ENCODE measurements around the gene GALNT10. TPM values are rescaled to one million over a fixed set of nuclear protein-coding genes. Genes with fewer than 3 reads are reported as not detected.

Gene GALNT10
- polyA plus RNA-seq, 1 of the 3 experiments (the other 2 are of a cell fraction), result 56.3 TPM

DNA sequence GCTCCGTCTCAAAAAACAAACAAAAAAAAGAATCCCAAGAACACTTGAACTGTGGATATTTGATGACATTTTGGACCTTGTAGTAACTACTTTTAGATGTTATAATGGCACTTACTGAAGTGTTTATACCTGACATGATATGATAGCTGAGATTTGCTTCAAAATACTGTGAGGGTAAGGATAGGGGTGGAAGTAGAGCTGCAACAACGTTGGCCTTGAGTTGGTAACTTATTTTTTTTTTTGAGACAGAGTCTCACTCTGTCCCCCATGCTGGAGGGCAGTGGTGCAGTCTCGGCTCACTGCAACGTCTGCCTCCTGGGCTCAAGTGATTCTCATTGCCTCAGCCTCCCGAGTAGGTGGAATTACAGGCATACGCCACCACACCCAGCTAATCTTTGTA is 224.6 kb downstream of the GALNT10 start (continued):
- TF ChIP-seq TCF12 (IDR thresholded peaks at IDR 0.05) (no peak), ELF1 (IDR thresholded peaks at IDR 0.05) (no peak), RCOR1 (IDR thresholded peaks at IDR 0.05; ENCODE audit: low read length) (no peak)

DNA sequence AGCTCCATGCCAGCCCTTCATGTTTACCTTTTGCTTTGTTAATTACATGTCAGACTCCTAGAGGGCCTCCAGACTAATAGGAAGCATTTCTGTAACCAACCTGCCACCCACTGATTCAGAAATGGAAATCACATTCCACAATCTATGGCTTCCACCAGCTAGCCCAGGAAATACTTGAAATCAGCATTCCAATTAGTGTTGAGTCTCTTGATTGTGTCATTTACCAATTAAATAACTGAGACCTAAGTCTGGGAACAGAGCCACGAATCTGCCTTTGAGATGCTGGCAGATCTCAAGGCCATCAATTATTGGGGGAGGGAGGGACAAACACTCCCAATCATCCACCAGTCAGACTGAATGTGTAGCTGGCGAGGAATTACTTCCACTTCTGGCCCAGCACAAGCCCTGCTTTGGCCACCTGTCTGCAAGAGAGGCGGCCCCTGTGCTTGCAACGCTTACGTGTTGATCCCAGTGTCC is 227.8 kb downstream of the GALNT10 start:
- Histone ChIP-seq H3K27me3 (ENCODE audit: insufficient read depth) (no peaks in the 10 kb centered on the region), H4K20me1 (ENCODE audit: insufficient read depth) (no peaks in the 10 kb centered on the region), H3K4me3 (ENCODE audit: low read depth in 2 of 2, low read length in 1 of 2) (no peak overlapping the region), H3K9me2 (no peaks in the 10 kb centered on the region), H3K79me2 (ENCODE audit: insufficient read depth) (no peaks in the 10 kb centered on the region), H3K36me3 (replicated peaks in 1 of 2; ENCODE audit: control insufficient read depth in 1 of 2, insufficient read depth in 2 of 2, low read length in 1 of 2) (peaks cover 30 to 46% of the 10 kb centered on the region in 2 experiments), H2AFZ (ENCODE audit: low read depth) (no peak overlapping the region), H3F3A (replicated peaks; ENCODE audit: insufficient read depth) (peaks cover 6% of the 10 kb centered on the region), H3K9me3 (no peaks in the 10 kb centered on the region; the same call in 1 of the 2 replicates), H3K4me2 (no peak overlapping the region), H3K9ac (no peak overlapping the region), H3K4me1 (ENCODE audit: control insufficient read depth in 1 of 2, insufficient read depth in 2 of 2, low read depth in 1 of 2, low read length in 1 of 2) (peaks cover 0 to 8% of the 10 kb centered on the region in 2 experiments; a peak in 2 of 4 replicates), H3K27ac (ENCODE audit: low read depth in 2 of 2, low read length in 1 of 2) (no peak overlapping the region)
- ChIA-PET CTCF (interaction anchor here (2.9 kb wide), 1 partner anchor 13 kb away, joined by 15 read pairs; no protein-coding TSS in a partner anchor), POLR2A (no interaction called here)
- WGBS (ENCODE audit: low lambda C conversion rate), result 83% methylated on average over 4 of the region's 5 CpGs
- TF ChIP-seq TEAD4 (IDR thresholded peaks at IDR 0.05; ENCODE audit: borderline replicate concordance, insufficient read depth), result no peak
- no peak for TF ChIP-seq POLR2AphosphoS5 (IDR thresholded peaks at IDR 0.05; ENCODE audit: low read depth, low read length)
- TF ChIP-seq, protein P1, sequence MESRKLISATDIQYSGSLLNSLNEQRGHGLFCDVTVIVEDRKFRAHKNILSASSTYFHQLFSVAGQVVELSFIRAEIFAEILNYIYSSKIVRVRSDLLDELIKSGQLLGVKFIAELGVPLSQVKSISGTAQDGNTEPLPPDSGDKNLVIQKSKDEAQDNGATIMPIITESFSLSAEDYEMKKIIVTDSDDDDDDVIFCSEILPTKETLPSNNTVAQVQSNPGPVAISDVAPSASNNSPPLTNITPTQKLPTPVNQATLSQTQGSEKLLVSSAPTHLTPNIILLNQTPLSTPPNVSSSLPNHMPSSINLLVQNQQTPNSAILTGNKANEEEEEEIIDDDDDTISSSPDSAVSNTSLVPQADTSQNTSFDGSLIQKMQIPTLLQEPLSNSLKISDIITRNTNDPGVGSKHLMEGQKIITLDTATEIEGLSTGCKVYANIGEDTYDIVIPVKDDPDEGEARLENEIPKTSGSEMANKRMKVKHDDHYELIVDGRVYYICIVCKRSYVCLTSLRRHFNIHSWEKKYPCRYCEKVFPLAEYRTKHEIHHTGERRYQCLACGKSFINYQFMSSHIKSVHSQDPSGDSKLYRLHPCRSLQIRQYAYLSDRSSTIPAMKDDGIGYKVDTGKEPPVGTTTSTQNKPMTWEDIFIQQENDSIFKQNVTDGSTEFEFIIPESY (IDR thresholded peaks at IDR 0.05; ENCODE audit: borderline replicate concordance, low read depth), result no peak
- TF ChIP-seq TCF12 (IDR thresholded peaks at IDR 0.05), result no peak
- TF ChIP-seq, protein P2, sequence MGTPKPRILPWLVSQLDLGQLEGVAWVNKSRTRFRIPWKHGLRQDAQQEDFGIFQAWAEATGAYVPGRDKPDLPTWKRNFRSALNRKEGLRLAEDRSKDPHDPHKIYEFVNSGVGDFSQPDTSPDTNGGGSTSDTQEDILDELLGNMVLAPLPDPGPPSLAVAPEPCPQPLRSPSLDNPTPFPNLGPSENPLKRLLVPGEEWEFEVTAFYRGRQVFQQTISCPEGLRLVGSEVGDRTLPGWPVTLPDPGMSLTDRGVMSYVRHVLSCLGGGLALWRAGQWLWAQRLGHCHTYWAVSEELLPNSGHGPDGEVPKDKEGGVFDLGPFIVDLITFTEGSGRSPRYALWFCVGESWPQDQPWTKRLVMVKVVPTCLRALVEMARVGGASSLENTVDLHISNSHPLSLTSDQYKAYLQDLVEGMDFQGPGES (IDR thresholded peaks at IDR 0.05; ENCODE audit: low read depth, low read length), result no peak
- TF ChIP-seq, protein P3, sequence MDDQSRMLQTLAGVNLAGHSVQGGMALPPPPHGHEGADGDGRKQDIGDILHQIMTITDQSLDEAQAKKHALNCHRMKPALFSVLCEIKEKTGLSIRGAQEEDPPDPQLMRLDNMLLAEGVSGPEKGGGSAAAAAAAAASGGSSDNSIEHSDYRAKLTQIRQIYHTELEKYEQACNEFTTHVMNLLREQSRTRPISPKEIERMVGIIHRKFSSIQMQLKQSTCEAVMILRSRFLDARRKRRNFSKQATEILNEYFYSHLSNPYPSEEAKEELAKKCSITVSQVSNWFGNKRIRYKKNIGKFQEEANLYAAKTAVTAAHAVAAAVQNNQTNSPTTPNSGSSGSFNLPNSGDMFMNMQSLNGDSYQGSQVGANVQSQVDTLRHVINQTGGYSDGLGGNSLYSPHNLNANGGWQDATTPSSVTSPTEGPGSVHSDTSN (IDR thresholded peaks at IDR 0.05), result no peak
- TF ChIP-seq TAF1 (IDR thresholded peaks at IDR 0.05; ENCODE audit: borderline replicate concordance, low read depth, low read length), result no peak
- no peak for TF ChIP-seq JUND (IDR thresholded peaks at IDR 0.05)
- no peak for TF ChIP-seq RCOR1 (IDR thresholded peaks at IDR 0.05; ENCODE audit: low read length)
- DNase-seq, result no peak

GRCh38 chr5:154419236-154419635 is 228.7 kb downstream of the GALNT10 start:
- H3K4me3 ChIP-seq (ENCODE audit: low read depth in 2 of 2, low read length in 1 of 2), result no peak overlapping the region
- no peaks in the 10 kb centered on the region for H3K79me2 ChIP-seq (ENCODE audit: insufficient read depth)
- H3K27ac ChIP-seq (ENCODE audit: low read depth in 2 of 2, low read length in 1 of 2), result no peak overlapping the region
- H3K4me1 ChIP-seq (ENCODE audit: control insufficient read depth in 1 of 2, insufficient read depth in 2 of 2, low read depth in 1 of 2, low read length in 1 of 2), result peaks cover 0 to 8% of the 10 kb centered on the region in 2 experiments; a peak in 2 of 4 replicates
- no peaks in the 10 kb centered on the region; the same call in 1 of the 2 replicates for H3K9me3 ChIP-seq
- H3K36me3 ChIP-seq (replicated peaks in 1 of 2; ENCODE audit: control insufficient read depth in 1 of 2, insufficient read depth in 2 of 2, low read length in 1 of 2), result peaks cover 25 to 40% of the 10 kb centered on the region in 2 experiments
- DNase-seq, result no peak
- ChIA-PET POLR2A (no interaction called here), CTCF (no interaction called here)
- H3K4me2 ChIP-seq, result no peak overlapping the region
- H3F3A ChIP-seq (replicated peaks; ENCODE audit: insufficient read depth), result peaks cover 8% of the 10 kb centered on the region
- H3K9ac ChIP-seq, result no peak overlapping the region
- H4K20me1 ChIP-seq (ENCODE audit: insufficient read depth), result no peaks in the 10 kb centered on the region
- no peak overlapping the region for H2AFZ ChIP-seq (ENCODE audit: low read depth)
- WGBS (ENCODE audit: low lambda C conversion rate), result 81% methylated on average over 3 of the region's 7 CpGs
- H3K27me3 ChIP-seq (ENCODE audit: insufficient read depth), result no peaks in the 10 kb centered on the region
- no peaks in the 10 kb centered on the region for H3K9me2 ChIP-seq
- TF ChIP-seq YY1 (IDR thresholded peaks at IDR 0.05; ENCODE audit: low read depth) (no peak), TCF12 (IDR thresholded peaks at IDR 0.05) (no peak), FOXM1 (IDR thresholded peaks at IDR 0.05; ENCODE audit: low read depth) (no peak), EZH2phosphoT487 (IDR thresholded peaks at IDR 0.05; ENCODE audit: borderline replicate concordance, low read depth) (no peak), NRF1 (IDR thresholded peaks at IDR 0.05; ENCODE audit: low read depth, low read length) (no peak), NFIC (IDR thresholded peaks at IDR 0.05; ENCODE audit: borderline replicate concordance) (no peak), GATA2 (CRISPR knock-in tag; IDR thresholded peaks at IDR 0.05) (no peak), RAD21 (IDR thresholded peaks at IDR 0.05; ENCODE audit: low read length) (no peak), RXRA (IDR thresholded peaks at IDR 0.05; ENCODE audit: borderline replicate concordance, low read depth) (no peak), ELF1 (IDR thresholded peaks at IDR 0.05) (no peak), USF2 (IDR thresholded peaks at IDR 0.05; ENCODE audit: borderline replicate concordance, low read depth, low read length) (no peak), TEAD4 (IDR thresholded peaks at IDR 0.05; ENCODE audit: borderline replicate concordance, insufficient read depth) (no peak), CTCF (IDR thresholded peaks at IDR 0.05) (no peak), JUND (IDR thresholded peaks at IDR 0.05) (no peak)
